HUES48 (cell line): Measurements from ENCODE around the gene WAC.

Experiments used
- H3K27ac ChIP-seq: one replicate; pipeline ENCODE4 v1.7.0; 2013; ENCODE audit warnings: low read depth, low read length, inconsistent platforms
- H3K27me3 ChIP-seq: 2 replicates; pipeline ENCODE4 v1.6.1; 2013; ENCODE audit warnings: mild to moderate bottlenecking, low read length; ENCODE audit not compliant: control insufficient read depth, insufficient read depth
- H3K36me3 ChIP-seq: 2 replicates; pipeline ENCODE4 v1.6.1; 2013; ENCODE audit warnings: low read length; ENCODE audit not compliant: control insufficient read depth, insufficient read depth
- H3K4me1 ChIP-seq: 2 replicates; pipeline ENCODE4 v1.6.1; 2013; ENCODE audit warnings: mild to moderate bottlenecking, low read length; ENCODE audit not compliant: control insufficient read depth, insufficient read depth
- H3K4me3 ChIP-seq: 2 replicates; pipeline ENCODE4 v1.5.1; 2013; ENCODE audit warnings: mild to moderate bottlenecking, low read depth, low read length
- H3K9ac ChIP-seq: 2 replicates; pipeline ENCODE4 v1.6.1; 2013; ENCODE audit warnings: mild to moderate bottlenecking, low read depth, low read length, moderate library complexity
- H3K9me3 ChIP-seq: 2 replicates; pipeline ENCODE4 v1.6.1; 2013; ENCODE audit warnings: low read length; ENCODE audit not compliant: control insufficient read depth, insufficient read depth

Gene WAC

GRCh38 chr10:28533186-28533564 lies 257 bp downstream of the WAC start:
- Histone ChIP-seq H3K4me3 (peak overlapping the region; percentile 100), H3K27ac (peak overlapping the region; percentile 100), H3K36me3 (peaks cover 39% of the 10 kb centered on the region), H3K9ac (peak overlapping the region; percentile 100; the same call in 1 of the 2 replicates), H3K9me3 (no peaks in the 10 kb centered on the region), H3K27me3 (no peaks in the 10 kb centered on the region), H3K4me1 (peaks cover 9% of the 10 kb centered on the region; the same call in 1 of the 2 replicates)

DNA sequence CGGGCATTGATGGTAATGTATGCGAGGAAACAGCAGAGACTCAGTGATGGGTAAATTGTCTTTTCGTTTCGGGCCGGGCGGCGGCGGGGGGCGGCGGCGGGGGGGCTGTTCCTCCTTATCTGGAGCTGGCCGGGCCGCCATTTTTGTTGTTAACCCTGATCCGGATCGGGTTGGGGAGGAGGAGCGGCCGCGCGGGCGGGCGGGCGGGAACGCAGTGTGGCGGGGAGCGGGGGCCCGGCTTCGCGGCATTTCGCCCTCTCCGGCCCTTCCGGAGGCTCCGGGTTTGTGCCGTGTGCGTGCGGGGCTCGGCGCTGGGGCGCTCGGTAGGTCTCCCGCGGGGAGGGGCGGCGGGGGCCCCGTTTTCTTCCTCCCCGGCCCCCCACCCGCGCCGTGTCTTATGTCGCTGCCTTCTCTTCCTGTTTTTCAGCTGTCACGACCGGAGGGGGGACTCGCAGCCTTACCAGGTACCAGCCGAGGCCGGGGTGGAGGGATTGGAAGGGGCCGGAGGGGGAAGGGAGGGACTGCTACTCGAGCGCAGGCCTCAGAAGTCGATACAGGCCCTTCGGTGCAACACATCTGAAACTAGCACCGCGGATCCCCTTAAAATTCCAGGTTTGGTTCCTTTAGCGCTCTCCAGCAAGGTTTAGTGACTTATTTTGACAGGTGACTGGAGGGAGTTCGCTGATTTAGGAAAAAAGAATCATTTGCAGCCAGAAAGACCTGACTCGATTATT lies 820 bp downstream of the WAC start:
- Histone ChIP-seq H3K36me3 (peaks cover 45% of the 10 kb centered on the region), H3K27ac (peak overlapping the region; percentile 100), H3K4me1 (peaks cover 9% of the 10 kb centered on the region; the same call in 1 of the 2 replicates), H3K27me3 (no peaks in the 10 kb centered on the region), H3K9me3 (no peaks in the 10 kb centered on the region), H3K9ac (peak overlapping the region; percentile 100), H3K4me3 (peak overlapping the region; percentile 100)

DNA sequence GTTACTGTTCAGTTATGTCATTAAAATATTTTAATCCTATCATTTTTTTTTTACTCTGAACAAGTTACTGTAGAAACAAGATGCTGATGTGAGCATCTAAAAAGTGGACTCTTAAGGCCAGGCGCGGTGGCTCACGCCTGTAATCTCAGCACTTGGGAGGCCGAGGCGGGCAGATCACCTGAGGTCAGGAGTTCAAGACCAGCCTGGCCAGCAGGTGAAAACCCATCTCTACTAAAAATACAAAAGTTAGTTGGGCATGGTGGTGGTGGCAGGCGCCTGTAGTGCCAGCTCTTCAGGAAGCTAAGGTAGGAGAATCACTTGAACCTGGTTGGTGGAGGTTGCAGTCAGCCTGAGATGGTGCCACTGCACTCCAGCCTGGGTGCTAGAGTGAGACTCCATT lies 2.9 kb downstream of the WAC start:
- no peaks in the 10 kb centered on the region for H3K9me3 ChIP-seq
- peaks cover 66% of the 10 kb centered on the region for H3K36me3 ChIP-seq
- peaks cover 9% of the 10 kb centered on the region; the same call in 1 of the 2 replicates for H3K4me1 ChIP-seq
- no peak overlapping the region for H3K4me3 ChIP-seq
- no peak overlapping the region for H3K9ac ChIP-seq
- no peaks in the 10 kb centered on the region for H3K27me3 ChIP-seq
- H3K27ac ChIP-seq, result no peak overlapping the region

DNA sequence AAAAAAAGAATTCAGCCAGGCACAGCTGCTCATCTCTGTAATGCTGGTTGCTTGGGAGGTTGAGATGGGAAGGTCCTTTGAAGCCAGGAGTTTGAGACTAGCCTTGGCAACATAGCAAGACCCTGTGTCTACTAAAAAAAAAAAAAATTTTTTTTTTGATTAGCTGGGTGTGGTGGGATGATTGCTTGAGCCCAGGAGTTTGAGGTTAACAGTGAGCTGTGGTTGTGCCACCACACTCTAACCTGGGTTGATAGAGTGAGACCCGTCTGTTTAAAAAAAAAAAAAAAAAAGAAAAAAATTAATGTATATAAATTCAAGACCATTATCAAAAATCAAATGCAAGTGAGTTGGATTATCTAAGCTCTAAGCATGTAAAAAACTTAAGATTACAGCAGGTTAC lies 5.7 kb downstream of the WAC start:
- Histone ChIP-seq H3K9ac (no peak overlapping the region), H3K27ac (no peak overlapping the region), H3K4me3 (no peak overlapping the region), H3K9me3 (no peaks in the 10 kb centered on the region), H3K36me3 (peaks cover 93% of the 10 kb centered on the region), H3K4me1 (peaks cover 9% of the 10 kb centered on the region; the same call in 1 of the 2 replicates), H3K27me3 (no peaks in the 10 kb centered on the region)

DNA sequence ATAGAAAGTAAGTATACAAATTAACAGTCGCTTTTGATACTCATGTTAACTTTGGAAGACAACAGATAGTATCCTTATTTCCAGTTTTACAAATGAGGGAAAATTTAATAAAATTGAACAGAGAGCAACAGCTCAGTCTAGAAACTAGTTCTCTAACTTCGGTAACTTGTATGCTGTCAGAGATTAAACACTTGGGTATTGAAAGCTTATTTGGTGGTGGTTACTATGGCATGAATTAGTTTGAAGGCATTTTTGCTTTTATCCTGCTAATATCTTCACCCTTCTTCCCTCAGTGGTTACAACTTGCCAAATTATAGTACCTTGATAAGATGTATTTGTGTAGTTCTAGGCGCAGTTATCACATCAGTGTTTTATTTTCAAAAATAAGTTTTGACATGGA lies 7.2 kb downstream of the WAC start:
- H3K4me3 ChIP-seq, result no peak overlapping the region
- peaks cover 97% of the 10 kb centered on the region for H3K36me3 ChIP-seq
- peaks cover 2% of the 10 kb centered on the region; the same call in 1 of the 2 replicates for H3K4me1 ChIP-seq
- no peaks in the 10 kb centered on the region for H3K27me3 ChIP-seq
- H3K9ac ChIP-seq, result no peak overlapping the region
- no peaks in the 10 kb centered on the region for H3K9me3 ChIP-seq
- no peak overlapping the region for H3K27ac ChIP-seq

DNA sequence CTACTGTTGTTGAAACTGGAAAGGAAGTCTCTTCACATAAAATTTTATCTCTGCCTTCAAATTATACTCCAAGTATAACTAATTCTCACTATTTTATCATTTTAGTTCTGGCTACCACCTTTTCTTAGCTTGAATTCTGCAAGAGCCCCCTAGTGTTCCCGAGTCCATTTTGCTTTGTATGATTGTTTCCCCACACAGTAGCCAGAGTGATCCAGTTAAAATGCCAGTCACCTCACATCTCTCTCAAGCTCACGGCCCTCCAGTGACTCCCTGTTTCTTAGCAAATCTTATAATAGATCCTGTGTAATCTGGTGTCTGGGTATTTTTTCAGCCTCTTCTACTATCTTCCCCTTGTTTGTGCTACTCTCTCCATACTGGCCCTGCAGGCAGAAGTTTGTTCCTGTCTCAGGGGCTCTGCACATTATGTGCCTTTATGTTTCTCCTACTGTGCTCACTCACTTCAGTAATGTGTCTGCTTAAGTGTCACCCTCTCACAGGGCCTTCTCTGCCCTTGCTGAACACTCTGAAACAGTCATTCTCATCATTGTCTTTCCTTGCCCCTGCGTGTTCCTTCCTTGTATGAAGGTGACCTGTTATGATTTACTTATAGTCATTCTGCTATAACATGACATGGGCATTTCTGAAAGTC lies 8.9 kb downstream of the WAC start:
- Histone ChIP-seq H3K36me3 (peaks cover 97% of the 10 kb centered on the region), H3K9ac (no peak overlapping the region), H3K27ac (no peak overlapping the region), H3K9me3 (no peaks in the 10 kb centered on the region), H3K4me1 (no peaks in the 10 kb centered on the region), H3K27me3 (no peaks in the 10 kb centered on the region), H3K4me3 (no peak overlapping the region)

- Histone ChIP-seq H3K36me3 (peaks cover 96% of the 10 kb centered on the region), H3K27me3 (no peaks in the 10 kb centered on the region), H3K9me3 (no peaks in the 10 kb centered on the region), H3K27ac (no peak overlapping the region), H3K4me3 (no peak overlapping the region), H3K9ac (no peak overlapping the region), H3K4me1 (no peaks in the 10 kb centered on the region)
These were observed 9.8 kb downstream of the WAC start for GRCh38 chr10:28542728-28543127.

DNA sequence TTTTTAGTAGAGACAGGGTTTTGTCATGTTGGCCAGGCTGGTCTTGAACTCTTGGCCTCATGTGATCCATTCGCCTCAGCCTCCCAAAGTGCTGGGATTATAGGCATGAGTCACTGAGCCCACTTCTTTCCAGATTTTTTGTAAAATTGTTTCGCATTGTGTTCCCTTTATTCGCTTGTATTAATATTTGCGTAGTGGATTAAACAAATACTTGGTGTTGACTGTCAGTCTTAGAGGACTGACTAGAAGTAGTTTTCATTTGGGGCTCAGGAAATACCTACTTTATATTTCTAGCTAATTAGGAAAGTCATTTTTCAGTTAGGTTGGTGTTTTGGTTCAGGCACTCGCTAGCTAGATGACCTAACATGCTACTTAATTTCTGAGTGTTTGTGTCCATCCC lies 11.1 kb downstream of the WAC start:
- Histone ChIP-seq H3K27me3 (no peaks in the 10 kb centered on the region), H3K4me1 (no peaks in the 10 kb centered on the region), H3K9me3 (no peaks in the 10 kb centered on the region), H3K4me3 (no peak overlapping the region), H3K27ac (no peak overlapping the region), H3K36me3 (peaks cover 96% of the 10 kb centered on the region), H3K9ac (no peak overlapping the region)

DNA sequence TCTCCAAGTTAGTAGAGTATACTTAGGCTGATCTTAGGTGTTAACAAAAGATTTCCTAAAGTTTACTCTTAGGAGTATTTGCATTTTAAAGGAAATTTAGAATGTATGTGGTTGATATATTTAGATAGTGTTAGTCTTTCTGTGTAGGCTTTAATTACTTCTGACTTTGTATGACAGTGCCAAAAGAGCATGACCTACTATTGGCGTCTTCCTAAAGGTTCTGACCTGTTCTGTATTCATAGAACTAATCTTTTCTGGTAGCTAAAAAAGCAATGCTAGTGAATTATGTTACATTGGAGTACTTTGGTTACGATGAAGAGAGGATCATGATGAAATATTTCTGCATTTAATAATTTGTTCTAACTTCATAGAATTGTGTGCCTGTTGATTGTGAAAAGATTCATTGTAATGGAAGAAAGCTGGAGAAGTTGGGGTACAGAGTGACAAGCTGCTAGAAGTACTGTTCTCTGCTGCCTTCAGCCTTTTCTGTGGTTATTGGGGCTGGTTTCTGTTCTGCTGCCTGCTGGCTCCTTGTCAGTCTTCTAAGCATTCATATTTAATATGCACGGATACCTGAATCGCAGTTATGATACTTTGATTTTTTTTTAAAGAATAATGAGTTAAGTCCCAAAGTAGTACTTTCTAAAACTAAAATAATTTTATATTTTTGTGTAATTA lies 13.2 kb downstream of the WAC start:
- no peaks in the 10 kb centered on the region for H3K9me3 ChIP-seq
- no peak overlapping the region for H3K27ac ChIP-seq
- no peak overlapping the region for H3K4me3 ChIP-seq
- no peaks in the 10 kb centered on the region; the same call in 1 of the 2 replicates for H3K4me1 ChIP-seq
- H3K27me3 ChIP-seq, result no peaks in the 10 kb centered on the region
- H3K36me3 ChIP-seq, result peaks cover 95% of the 10 kb centered on the region
- H3K9ac ChIP-seq, result no peak overlapping the region

GRCh38 chr10:28548781-28549498 lies 16.0 kb downstream of the WAC start:
- H3K27ac ChIP-seq, result no peak overlapping the region
- no peak overlapping the region for H3K4me3 ChIP-seq
- no peaks in the 10 kb centered on the region for H3K27me3 ChIP-seq
- no peak overlapping the region for H3K9ac ChIP-seq
- no peaks in the 10 kb centered on the region for H3K9me3 ChIP-seq
- peaks cover 92% of the 10 kb centered on the region for H3K36me3 ChIP-seq
- H3K4me1 ChIP-seq, result peaks cover 3% of the 10 kb centered on the region; the same call in 1 of the 2 replicates
